ENCODE data around the gene NCAPH2. TPM values are rescaled to one million over a fixed set of nuclear protein-coding genes. Genes with fewer than 3 reads are reported as not detected.

Gene NCAPH2
- total RNA-seq, 2 donors from 2014 or later, result 30.6 to 35.9 TPM

DNA sequence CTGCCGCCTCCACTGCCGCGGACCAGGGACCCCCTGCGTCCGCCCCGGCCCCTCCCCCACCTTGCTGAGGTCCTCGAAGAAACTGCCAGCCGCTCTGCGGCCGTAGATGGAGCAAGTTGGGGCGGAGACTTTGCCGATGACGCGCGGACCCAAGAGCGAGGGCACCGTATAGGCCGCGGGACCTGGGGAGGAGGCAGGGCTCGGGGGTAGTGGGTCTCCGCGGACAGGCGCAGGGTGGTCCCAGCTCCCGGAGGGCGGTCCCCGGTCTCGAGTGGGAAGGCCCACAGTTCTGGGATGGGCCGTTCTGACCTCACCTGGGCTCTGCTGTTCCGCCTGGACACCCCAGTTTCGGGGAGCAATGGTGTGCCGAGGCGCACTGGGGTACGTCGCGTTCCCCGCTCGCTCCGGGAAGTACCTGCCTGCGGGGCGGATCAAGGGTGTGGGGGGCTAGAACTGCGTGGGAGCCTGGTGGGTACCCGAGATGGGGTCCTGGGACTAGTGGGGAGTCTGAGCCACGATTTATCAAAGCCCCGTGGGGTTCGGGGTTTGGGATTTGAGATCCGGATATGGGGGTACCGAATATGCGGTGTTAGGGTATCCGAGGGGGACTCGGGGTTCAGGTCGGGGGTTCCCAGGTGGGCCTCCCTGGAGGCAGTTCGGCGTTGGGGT lies 23.0 kb downstream of the NCAPH2 start:
- TF ChIP-seq, protein P1, sequence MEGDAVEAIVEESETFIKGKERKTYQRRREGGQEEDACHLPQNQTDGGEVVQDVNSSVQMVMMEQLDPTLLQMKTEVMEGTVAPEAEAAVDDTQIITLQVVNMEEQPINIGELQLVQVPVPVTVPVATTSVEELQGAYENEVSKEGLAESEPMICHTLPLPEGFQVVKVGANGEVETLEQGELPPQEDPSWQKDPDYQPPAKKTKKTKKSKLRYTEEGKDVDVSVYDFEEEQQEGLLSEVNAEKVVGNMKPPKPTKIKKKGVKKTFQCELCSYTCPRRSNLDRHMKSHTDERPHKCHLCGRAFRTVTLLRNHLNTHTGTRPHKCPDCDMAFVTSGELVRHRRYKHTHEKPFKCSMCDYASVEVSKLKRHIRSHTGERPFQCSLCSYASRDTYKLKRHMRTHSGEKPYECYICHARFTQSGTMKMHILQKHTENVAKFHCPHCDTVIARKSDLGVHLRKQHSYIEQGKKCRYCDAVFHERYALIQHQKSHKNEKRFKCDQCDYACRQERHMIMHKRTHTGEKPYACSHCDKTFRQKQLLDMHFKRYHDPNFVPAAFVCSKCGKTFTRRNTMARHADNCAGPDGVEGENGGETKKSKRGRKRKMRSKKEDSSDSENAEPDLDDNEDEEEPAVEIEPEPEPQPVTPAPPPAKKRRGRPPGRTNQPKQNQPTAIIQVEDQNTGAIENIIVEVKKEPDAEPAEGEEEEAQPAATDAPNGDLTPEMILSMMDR (IDR thresholded peaks at IDR 0.05), result no peak
- peak in 2 of 3 donors; percentile 50 to 77 for TF ChIP-seq POLR2A (IDR thresholded peaks at IDR 0.05)
- peaks cover 53% of the 10 kb centered on the region for H3K4me1 ChIP-seq
- intact Hi-C loops (cut with DNase I), result no loop called here
- H3K4me3 ChIP-seq, result no peak overlapping the region
- ATAC-seq, result peak; percentile 45
- no peaks in the 10 kb centered on the region for H3K36me3 ChIP-seq (replicated peaks in 1 of 2; ENCODE audit: insufficient read depth in 1 of 2, low read depth in 2 of 2)
- peak; percentile 72 to 86 (median 80) for DNase-seq
- WGBS, 2 donors, result 3 to 7% methylated on average over 22 to 52 of the region's 53 CpGs
- H3K9me3 ChIP-seq, result no peaks in the 10 kb centered on the region
- H3K27me3 ChIP-seq, result peaks cover 0 to 21% of the 10 kb centered on the region in 2 donors
- peak overlapping the region; percentile 70 to 90 (median 82) for H3K27ac ChIP-seq

DNA sequence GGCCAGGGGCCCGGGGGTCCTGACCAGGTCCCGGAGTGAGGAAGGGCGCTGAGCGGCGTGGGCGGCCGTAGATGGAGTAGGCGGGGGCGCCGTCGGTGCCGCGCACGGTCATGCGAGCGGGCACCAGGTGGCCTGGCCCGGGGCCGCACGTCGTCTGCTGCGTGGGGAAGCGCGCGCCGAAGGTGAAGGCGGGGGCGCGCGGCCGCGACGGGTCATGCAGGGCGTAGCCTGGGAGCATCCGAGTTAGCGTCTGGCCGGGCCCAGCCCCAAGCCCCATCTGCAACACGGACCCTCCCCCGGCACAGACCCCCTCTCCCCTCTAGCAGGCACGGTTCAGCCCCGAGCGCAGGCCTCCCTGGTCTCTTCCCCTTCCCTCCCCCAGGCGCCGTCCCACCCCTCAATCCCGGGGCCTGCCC lies 23.5 kb downstream of the NCAPH2 start:
- WGBS, 2 donors, result 2 to 7% methylated on average over 3 to 37 of the region's 44 CpGs

DNA sequence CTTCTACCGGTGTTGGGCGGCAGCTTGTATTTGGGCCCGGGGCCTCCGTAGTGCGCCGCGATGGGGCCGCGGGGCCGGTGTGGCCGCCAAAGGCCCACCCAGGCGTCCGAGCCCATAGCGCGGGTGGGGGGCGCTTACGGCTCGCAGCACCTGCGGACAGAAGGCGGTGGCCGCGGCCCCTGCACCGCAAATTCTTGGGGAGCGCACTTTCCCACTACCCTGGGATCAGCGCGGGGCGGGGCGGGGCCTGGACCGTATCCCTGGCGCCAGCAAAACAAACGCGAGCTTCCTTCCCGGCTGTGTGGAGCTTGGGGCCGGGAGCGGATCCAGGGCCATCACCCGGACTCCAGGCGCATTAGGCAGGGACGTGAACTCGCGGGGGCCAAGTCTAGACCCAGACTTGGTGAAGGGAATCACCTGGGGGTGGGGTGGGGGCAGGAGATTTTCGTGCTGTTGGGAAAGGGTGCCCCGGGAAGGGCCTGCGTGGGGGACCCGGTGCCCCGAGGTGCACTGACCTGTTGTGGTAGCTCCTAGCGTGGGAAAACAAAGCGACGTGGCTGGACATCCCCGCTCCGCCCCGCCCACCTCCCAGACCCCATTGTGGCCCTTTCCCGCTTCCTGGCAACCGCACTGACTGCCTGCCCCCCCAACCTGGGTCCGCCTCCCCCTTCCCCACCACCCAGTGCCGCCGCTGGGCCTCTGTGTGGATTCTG lies 24.1 kb downstream of the NCAPH2 start:
- ATAC-seq (peak; percentile 65), DNase-seq (peak; percentile 73 to 83 (median 82))
- intact Hi-C loops (cut with DNase I), result no loop called here
- H3K36me3 ChIP-seq (replicated peaks in 1 of 2; ENCODE audit: insufficient read depth in 1 of 2, low read depth in 2 of 2), result no peaks in the 10 kb centered on the region
- peaks cover 0 to 21% of the 10 kb centered on the region in 2 donors for H3K27me3 ChIP-seq
- H3K4me1 ChIP-seq, result peaks cover 42% of the 10 kb centered on the region
- H3K4me3 ChIP-seq, result peak overlapping the region in 1 of 2 donors; percentile 17
- H3K9me3 ChIP-seq, result no peaks in the 10 kb centered on the region
- WGBS, 2 donors, result 2 to 5% methylated on average over 16 to 53 of the region's 56 CpGs
- TF ChIP-seq, protein P1 (IDR thresholded peaks at IDR 0.05), result no peak
- TF ChIP-seq POLR2A (IDR thresholded peaks at IDR 0.05), result peak in 2 of 3 donors; percentile 39 to 48
- peak overlapping the region; percentile 70 to 90 (median 82) for H3K27ac ChIP-seq

More for the DNA sequence above, 23.5 kb downstream of the NCAPH2 start:
- Histone ChIP-seq H3K9me3 (no peaks in the 10 kb centered on the region), H3K4me3 (peak overlapping the region in 1 of 2 donors; percentile 17), H3K36me3 (replicated peaks in 1 of 2; ENCODE audit: insufficient read depth in 1 of 2, low read depth in 2 of 2) (no peaks in the 10 kb centered on the region), H3K27ac (peak overlapping the region; percentile 70 to 90 (median 82)), H3K4me1 (peaks cover 48% of the 10 kb centered on the region), H3K27me3 (peaks cover 0 to 21% of the 10 kb centered on the region in 2 donors)
- TF ChIP-seq, protein P1 (IDR thresholded peaks at IDR 0.05), result no peak
- TF ChIP-seq POLR2A (IDR thresholded peaks at IDR 0.05), result peak in 1 of 3 donors; percentile 11
- ATAC-seq (peak; percentile 31), DNase-seq (peak in 3 of 4 donors; percentile 50 to 58 (median 50))
- intact Hi-C loops (cut with DNase I), result no loop called here

DNA sequence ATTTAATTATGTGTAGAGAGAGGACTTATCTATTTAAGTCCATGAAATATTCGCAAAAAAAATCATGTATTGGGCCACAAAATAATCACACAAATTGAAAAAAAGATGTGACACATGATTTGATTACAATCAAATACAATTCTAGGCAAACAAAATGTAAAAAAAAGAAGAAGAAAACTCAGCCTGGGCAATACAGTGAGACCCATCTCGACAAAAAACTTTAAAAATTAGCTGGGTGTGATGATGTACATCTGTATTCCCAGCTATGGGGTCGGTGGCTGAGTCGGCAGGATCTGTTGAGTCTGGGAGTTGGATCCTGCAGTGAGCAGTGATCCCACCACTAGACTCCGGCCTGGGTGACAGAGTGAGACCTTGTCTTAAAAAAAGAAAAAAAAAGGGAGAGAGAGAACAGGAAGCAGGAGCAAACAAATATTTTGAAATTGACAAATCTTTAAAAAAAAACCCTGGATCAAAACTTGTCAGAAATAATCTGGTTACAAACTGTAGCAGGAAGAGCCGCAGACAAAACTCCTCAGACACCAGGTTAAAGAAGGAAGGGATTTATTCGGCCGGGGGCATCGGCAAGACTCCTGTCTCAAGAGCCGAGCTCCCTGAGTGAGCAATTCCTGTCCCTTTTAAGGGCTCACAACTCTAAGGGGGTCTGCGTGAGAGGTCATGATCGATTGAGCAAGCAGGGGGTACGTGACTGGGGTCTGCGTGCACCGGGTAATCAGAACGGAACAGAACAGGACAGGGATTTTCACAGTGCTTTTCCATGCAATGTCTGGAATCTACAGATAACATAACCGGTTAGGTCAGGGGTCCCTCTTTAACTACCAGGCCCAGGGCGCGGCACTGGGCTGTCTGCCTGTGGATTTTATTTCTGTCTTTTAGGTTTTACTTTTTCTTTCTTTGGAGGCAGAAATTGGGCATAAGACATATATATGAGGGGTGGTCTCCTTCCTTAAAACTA lies 25.1 kb downstream of the NCAPH2 start:
- Histone ChIP-seq H3K27ac (peak overlapping the region in 2 of 4 donors; percentile 3 to 85), H3K4me3 (no peak overlapping the region), H3K36me3 (replicated peaks in 1 of 2; ENCODE audit: insufficient read depth in 1 of 2, low read depth in 2 of 2) (no peaks in the 10 kb centered on the region), H3K27me3 (peaks cover 0 to 21% of the 10 kb centered on the region in 2 donors), H3K4me1 (peaks cover 36% of the 10 kb centered on the region), H3K9me3 (no peaks in the 10 kb centered on the region)
- intact Hi-C loops (cut with DNase I), result no loop called here
- no peak for TF ChIP-seq POLR2A (IDR thresholded peaks at IDR 0.05)
- TF ChIP-seq, protein P1 (IDR thresholded peaks at IDR 0.05), result no peak
- DNase-seq, result no peak
- ATAC-seq, result no peak
- 51 to 68% methylated on average over 19 of the region's 19 CpGs for WGBS, 2 donors
